HG03064 (cell line): ENCODE data around the gene SLC4A5.

ENCODE experiments used
- ATAC-seq: cut with Tn5 transposase; IDR thresholded peaks from one replicate; pipeline ENCODE4 v1.9.1; 2021; ENCODE audit warnings: low read depth; ENCODE audit not compliant: unreplicated experiment

SLC4A5 gene

DNA sequence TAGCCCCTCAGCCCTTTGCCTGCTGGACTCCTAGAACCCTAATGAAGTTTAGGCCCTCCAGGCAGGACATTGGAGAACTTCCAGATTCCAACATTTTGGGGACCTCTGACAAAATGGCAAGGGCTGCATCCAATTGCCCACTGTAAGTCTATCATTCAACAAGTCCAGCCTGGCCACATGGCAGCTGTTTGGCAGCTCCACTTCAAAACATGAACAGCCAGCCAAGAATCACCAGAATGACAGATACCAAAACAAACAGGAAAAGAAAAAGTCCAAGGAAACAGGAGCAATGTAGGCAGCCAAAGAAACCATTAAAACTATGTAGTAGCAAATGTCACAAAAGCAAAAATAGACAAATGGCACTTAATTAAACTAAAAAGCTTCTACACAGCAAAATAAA, 25.5 kb downstream of the SLC4A5 start:
- ATAC-seq = no peak

DNA sequence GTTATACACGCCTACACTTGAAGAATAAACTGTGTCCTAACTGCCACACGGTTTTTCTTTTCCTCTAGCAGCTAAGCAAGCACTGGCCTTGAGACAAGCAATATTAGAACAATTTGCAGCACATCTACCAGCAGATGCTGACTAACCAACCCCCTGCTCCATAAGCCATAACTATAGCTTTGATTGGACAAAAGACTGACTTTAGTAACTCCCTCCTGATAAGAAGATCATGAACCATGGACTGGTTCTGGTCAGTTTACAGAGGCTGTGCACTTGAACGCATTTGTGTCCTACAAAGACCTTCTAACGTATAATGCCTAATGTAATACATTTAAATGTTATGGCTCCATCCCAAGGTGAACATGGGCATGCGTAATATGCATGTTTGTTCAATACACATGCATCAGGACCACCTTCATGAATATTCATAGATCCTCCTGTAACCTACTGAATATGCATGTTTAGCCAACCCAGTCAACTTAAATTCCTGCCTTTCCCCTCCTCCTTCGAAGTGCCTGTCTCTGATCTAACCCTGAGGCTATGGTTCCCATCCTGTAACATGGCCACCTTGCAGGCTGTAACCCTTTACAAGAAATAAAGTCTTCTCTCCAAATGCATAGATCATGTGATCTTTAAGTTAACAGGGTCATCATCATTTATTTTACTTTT, 26.5 kb downstream of the SLC4A5 start:
- ATAC-seq = no peak

DNA sequence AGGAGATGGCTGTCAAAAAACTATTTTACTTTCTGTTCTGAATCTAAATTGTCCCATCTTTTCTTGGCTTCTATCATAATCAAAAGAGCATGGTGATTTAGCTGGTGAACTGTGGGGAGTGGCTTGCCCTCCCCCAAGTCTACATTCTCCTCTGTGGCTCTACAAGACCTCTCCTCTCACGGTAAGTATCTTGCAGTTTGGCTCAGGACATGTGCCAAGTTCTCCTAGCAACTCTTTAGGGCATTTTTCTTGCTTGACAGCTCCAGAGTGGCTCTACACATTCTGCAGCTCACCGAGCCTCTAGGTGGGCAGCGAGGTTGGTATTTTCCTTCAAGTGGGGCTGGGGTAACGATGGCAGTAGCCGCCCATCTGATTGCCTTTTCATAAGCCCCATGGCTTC, 29.1 kb downstream of the SLC4A5 start:
- ATAC-seq = no peak

DNA sequence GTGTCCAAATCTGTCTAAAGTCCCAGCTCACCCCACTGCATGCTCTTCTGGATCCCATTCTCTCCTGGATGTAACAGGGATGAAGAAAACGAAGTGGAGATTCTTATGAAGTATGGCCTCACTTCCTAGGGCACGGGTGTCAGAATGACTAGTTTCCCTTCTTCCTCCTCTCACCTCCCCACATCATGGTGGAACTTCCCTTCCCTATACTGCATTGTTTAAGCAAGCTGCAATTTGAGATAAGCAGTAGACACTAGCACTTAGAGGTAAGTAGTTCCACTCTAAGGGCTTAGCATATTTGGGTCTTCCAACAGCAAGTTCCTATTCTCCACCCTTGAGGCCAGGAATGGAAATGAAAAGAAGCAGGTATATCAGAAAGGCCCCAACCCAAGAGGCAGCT, 29.7 kb downstream of the SLC4A5 start:
- ATAC-seq = no peak

DNA sequence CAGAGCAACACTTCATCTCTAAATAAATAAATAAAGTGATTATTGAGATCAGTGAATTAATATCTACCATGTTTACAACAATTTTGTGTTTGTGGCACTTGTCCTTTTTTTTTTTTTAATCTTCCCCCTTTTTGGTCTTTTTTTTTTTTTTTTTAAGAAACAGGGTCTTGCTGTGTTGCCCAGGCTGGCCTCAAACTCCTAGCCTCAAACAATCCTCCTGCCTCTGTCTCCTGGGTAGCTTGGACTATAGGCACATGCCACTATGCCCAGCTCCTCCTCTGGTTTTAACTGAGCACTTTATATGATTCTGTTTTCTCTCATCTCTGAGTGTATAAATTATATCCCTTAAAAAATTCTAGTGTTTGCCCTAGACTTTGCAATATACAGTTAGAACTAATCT, 30.3 kb downstream of the SLC4A5 start:
- ATAC-seq = no peak

DNA sequence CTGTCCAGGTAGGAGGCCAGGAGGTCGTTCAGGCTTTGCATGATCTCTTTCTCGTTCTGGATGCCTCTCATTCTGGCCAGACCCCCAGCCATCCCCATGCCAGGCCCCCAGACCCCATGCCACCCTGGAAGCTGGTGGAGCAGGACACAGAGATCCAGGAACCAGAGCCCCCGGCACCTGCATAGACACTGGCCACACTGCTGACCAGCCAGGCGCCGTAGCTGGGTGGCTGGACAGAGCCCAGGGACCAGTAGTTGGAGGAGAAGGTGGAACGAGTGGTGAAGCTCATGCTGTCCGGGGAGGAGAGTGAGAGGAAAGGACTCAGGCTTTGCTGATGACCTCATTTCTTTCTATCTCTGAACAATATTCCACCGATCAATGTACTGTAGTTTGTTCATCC, 35.5 kb downstream of the SLC4A5 start:
- ATAC-seq = no peak

DNA sequence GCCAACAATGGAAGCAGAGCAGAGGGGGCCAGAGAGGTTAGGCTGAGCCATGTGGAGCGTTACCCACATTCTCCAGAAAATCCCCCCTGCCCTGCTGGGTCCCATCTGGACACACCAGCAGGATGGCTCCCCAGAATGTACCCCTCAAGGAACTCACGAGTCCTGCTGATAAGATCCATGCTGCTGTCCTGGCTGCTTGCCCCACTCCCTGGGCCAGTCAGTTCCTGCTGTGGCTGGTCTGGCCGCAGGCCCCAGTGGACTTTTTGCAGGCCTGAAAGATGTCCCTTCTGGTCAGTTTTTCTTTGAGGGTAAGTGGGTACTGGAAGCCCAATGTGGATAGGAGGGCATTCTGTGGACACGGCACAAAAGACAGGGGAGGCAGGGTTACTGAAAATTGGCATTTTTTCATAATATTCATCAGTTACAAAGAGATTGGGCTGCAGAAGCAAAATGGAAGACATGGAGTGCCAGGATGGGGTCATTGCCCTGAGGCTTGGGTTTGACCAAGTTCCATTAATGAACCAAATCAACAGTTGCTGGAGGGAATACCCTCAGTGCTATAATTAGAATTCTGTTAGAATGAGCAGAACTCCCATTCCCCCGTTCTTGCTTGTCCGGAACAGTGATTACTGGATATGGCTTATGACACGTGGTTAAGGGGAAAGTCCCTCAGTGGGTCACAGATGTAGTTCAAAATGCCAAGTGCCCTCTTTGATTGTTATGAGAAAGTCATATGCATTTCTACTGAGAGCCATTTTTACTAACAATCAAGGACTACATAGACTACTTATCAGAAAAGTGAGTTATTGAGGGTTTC, 38.7 kb downstream of the SLC4A5 start:
- ATAC-seq = no peak

DNA sequence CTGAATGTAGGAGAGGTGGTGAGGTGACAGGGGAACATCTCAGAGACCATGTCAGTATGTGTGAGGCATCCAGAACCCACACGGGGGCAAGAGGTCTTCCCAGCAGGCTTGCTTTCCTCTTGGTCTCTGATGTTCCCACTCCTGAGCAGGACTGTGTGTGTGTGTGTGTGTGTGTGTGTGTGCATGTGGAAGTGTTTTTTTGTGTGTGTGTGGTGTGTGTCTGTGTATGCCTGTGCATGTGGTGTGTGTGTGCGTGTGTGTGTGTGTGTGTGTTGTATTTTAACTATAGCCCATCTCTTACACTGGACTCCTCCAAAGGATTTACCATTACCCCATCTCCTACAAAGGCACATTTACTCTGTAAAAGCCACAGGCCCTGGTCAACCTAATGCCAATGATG, 40.4 kb downstream of the SLC4A5 start:
- no peak for ATAC-seq

DNA sequence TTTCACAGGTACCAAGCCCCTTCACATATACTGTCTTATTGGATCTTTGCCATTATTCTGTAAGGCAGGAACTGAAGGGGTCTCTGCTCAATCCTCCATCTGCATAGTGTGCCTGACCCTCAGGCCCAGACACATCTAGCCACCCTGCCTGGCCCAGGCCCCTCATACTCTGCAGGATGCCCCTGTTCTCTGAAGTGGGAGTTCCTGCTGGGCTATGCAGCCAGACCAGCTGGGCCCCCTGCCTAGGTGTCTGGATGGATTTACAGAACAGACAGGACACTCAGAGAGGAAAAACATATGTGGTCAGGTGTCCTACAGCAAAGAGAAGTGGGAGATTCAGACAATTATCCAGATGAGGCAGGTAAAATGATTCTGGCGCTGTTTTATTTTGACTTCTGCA, 42.0 kb downstream of the SLC4A5 start:
- ATAC-seq = no peak

DNA sequence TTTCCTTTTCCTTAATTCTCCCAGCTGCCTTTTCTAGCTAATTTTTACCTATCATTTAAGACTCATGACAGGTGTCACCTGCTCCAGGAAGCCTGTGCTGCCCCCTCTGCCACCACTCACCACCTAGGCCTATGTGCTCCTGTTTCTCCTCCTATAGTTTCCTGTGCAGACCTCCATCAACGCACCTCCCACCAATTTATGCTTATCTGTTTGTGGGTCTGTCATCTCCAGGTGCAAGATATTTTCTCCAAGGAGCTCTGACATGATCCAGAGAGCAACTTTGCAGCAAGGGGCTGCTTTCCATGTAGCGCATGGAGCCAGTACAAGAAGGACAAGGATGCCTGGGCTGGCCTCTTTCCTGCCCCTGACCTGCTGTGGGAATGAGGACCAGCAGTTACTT, 42.7 kb downstream of the SLC4A5 start:
- ATAC-seq = no peak

DNA sequence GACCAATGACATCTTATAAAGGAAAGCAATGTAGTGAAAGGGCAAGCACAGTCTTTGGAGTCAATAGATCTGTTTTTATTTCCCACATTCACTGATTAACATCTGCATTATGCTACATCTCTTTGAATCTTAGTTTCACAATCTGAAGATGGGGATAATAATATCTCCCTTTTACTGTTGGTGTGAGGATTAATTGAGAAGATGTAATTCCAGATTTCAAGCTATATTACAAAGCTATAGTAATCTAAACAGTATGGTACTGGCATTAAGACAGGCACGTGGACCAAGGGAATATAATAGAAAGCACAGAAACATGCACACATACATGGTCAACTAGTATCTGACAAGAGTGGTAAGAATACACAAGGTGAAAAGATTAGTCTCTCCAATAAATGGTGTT, 45.3 kb downstream of the SLC4A5 start:
- no peak for ATAC-seq

DNA sequence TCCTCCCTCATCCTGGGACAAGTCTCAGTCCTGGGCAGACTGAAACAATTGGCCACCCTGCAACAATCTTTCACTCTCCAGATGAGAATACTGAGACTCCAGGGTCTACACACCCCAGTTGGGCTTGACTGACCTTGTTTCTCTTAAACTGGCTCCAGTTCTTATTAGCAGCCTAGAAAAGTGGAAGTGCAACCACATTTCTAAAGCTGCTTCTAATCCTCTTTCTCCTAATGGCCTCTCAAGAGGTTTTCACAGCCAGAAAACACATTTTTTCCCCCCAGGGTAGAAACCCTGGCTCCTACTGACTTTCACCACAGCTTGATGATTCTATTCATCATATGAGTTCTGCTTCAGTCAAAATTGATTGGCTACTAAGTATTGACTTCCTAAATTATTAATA, 45.8 kb downstream of the SLC4A5 start:
- ATAC-seq = no peak

DNA sequence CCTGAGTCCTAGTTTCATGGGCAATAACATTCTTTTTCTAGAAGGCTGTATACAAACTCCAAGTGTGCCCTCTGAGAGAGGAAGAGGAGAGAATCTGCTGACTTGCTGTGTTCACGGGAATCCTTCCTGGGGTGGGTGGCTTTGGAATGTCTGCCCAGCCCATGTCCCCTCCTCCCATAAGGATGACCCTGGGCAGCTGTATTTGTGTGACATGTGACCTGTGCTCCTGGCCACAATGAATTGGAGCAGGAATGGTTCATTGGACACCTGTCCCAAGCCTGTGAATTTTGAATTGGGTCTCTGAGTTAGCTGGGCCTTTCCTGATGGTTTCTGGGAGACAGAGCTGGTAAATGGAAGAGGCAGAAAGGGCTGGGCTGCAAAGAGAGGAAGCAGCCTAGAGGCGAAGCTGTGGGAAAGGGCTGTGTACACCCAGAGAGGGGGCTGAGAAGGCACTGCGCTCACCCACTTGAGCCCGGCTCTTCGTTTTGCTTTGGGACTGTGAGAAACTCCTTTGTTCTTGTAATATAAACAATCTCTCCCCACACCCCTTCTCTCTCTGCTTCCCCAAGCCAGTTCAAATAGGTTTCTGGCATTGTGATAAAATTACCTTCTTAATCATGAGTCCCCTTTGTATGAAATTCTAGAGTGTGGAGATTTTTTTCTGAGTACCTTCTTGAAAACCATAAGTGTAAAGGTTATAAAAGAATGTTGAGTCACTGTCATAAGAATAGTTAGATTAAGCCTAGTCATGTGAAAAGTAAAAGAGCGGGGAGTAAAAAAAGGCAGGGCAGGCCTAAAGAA, 49.8 kb downstream of the SLC4A5 start:
- ATAC-seq = no peak

DNA sequence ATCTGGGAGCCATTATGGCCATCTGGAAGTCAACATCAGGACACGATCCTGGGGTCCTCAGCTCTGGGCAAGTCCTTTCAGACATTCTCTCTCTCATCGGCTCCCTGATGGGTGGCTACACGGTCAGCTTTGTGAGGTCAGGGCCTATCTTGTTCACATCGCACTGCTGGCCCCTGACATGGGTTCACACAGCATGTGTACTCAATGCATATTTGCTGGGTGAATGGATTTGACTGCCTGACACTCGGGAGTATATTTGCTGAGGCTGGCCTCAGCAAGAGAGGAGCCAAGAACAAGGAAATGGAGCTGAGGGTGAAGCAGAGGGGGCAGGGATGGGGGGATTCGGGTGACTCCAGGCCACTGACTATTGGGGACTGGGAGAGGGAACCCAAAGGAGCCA, 50.5 kb downstream of the SLC4A5 start:
- no peak for ATAC-seq

DNA sequence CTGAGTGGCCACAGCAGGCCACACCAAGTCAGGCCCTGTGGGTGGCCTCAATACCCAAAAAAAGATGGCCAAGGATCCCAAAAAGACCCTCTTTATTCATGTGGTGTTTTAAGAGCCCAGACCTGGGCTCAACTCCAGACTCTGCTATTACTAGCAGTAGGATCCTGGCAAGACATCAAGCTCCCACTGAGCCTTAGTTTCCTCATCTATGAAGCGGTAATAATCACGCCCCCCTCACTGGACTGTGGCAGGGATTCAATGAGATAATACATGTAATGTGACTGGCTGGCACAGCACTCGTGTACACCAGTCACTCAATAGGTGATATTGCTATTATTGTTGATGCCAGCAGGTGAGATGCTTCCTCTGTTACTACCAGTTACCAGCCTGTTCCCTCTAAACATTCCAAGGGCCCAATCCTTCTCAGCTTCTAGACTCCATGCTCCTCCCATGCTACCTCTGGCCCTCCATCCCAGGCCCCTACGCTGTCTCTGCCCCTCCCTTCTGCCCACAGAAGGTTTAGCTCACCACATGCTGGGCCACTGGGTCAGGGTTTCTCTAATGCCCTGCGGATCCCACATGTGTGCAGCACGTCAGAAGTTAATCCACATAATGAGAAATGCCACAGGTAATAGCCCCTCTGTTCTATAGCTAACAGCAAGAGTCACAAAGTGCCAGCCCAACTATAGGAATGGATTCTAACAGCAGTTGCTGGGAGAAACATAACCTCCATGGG, 51.2 kb downstream of the SLC4A5 start:
- ATAC-seq = no peak

DNA sequence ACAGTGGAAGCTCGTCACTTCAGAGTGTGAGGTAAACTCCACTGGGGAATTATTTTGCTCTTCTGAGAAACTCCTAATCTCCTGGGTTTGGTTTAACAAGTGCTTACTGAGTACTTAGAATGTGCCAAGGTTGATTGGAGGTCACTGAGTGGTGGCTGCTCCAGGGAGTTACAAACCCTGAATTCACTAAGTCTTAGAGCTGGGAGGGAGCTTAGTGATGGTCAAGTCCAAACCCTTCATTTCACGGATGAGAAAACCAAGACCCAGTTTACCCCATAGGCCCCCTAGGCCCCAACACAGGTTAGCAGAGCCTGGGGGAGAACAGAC, 52.0 kb downstream of the SLC4A5 start:
- no peak for ATAC-seq

DNA sequence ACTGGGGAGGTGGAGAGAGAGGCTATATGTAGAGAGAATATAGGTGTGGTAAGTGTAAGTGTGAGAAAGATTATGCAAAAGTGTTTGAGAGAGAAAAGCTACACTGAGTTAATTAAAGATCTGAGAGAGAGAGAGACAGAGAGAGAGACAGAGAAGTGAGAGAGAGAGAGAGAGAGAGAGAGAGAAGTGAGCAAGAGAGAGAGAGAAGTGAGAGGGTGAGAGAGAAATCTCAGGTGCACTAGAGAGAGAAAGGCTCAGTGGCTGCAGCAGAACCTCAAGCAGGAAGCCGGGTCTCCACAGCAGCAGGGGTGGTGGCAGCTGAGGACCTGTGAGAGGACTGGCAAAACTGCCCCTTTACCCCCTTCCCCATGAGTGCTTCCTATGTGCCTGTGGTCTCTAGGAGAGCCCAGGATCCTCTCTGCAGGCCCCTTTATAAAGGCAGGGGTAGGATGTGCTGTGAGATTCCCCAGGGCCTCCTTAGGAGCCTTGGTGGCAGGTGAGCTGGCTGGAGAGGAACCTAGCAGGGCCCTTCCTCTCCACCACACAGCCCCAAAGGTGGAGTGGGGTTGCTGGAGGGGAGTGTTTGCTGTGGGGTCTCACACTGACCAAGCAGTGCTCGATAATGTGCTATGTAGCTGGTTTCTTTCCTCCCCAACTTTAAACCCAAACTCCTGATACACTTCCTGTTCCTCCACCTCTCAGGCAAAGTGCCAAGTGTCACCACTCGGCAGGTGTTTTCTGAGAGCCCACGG, 52.6 kb downstream of the SLC4A5 start:
- ATAC-seq = no peak

DNA sequence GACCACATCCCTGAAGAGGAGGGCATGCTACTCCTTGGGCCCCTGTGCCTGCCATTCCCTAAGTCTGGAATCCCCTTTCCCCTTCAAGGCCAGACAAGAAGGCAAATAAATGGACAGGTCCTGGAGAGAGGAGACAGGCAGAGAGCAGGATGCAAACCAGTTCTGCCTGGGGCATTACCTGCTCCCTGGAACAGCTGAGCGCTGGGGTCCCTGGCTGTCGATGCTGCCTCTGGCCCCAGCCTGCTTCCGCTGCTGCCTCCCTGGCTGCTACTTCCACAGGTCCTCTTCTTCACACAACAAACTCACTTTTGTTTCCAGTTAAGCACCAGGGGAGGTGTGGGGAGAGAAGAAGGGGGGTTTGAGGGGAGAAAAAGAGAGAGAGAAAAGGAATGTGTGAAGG, 53.1 kb downstream of the SLC4A5 start:
- no peak for ATAC-seq

DNA sequence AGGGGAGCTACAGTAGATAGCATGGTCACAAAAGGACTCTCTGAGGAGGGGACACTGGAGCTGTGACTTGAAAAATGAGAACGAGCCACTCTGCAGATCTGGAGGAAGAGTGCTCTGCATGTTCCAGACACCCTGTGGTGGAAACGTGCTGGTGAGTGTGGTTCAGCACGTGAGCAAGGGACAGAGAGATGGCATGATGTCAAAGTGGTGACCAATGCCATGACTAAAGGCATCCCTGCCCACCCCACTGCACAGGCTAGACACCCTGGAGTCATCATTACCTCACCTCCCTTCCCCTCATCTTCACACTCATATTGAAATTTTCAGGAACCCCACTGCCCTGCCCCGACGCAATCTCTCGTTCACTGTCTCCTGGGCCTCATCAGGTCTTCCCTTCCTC, 56.5 kb downstream of the SLC4A5 start:
- no peak for ATAC-seq
